Measurements from ENCODE around the gene PLXND1.

PLXND1 gene

GRCh38 chr3:129594409-129594808, 12.1 kb downstream of the PLXND1 start:
- Histone ChIP-seq H3K27ac (ENCODE audit: low read length) (no peak overlapping the region), H3K27me3 (ENCODE audit: control insufficient read depth, insufficient read depth, low read length) (no peaks in the 10 kb centered on the region), H3K9me3 (ENCODE audit: control insufficient read depth, insufficient read depth, low read length) (no peaks in the 10 kb centered on the region), H3K36me3 (ENCODE audit: control insufficient read depth, insufficient read depth, low read length) (no peaks in the 10 kb centered on the region), H3K4me1 (ENCODE audit: control insufficient read depth, insufficient read depth, low read length) (peaks cover 27% of the 10 kb centered on the region), H3K4me3 (ENCODE audit: low read length) (no peak overlapping the region)
- WGBS (ENCODE audit: insufficient coverage, insufficient read length), result no CpG with 5 or more reads among the region's 10 CpGs
- DNase-seq (ENCODE audit: low read depth, low spot score), result no peak

DNA sequence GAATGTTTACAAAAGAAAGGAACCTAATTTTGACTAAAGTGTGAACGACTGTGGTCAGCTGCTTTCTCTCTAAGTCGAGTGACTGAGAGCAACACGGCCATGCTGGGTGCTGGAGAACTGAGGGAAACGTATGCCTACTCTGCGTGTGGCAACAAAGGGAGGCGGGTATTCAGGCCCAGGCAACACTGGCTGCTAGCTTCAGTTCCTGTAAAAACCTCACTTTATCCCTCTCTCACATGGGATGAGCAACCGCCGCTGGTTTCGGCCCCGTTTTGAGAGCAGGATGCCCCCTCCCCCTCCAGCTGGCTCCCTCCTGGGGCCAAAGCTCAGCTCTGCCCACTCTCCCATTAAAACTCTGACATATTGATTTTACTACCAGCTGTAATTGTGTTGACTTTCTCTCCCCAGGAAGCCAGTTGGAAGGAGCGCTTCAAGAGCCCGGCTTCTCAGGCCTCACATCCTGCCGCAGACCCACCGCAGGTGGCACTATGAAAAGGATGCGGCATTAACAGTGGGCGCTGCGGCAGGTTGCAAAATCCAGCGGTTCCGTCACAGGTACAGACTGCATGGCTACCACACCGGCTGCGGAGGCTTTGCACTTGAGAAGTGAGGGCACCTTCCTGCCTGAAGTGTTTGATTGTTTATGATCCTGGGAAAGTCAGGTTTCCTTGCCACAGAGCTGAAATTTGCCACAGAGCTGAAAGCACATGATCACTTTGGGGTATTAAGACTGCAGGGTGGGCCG, 12.7 kb downstream of the PLXND1 start:
- Histone ChIP-seq H3K9me3 (ENCODE audit: control insufficient read depth, insufficient read depth, low read length) (no peaks in the 10 kb centered on the region), H3K27ac (ENCODE audit: low read length) (no peak overlapping the region), H3K4me3 (ENCODE audit: low read length) (no peak overlapping the region), H3K27me3 (ENCODE audit: control insufficient read depth, insufficient read depth, low read length) (no peaks in the 10 kb centered on the region), H3K36me3 (ENCODE audit: control insufficient read depth, insufficient read depth, low read length) (no peaks in the 10 kb centered on the region), H3K4me1 (ENCODE audit: control insufficient read depth, insufficient read depth, low read length) (peaks cover 20% of the 10 kb centered on the region)
- no CpG with 5 or more reads among the region's 22 CpGs for WGBS (ENCODE audit: insufficient coverage, insufficient read length)
- DNase-seq (ENCODE audit: low read depth, low spot score), result no peak

DNA sequence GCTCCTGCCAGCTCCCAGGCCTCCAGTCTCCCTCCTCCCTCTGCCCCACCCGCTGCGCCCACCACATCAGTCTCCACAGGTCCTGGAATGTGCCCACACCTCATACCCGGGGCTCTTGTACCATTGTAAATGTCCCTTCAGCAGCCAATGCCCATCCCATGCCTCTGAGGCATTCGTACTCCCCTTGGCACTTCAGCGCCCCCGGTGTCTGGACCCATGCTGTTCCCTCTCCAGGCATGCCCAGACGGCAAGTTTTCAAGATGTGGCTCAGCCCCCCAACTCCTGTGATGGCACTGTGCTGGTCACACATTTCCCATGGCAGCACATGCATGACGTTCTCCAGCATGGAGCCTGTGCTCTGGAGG, 13.3 kb downstream of the PLXND1 start:
- H3K9me3 ChIP-seq (ENCODE audit: control insufficient read depth, insufficient read depth, low read length), result no peaks in the 10 kb centered on the region

DNA sequence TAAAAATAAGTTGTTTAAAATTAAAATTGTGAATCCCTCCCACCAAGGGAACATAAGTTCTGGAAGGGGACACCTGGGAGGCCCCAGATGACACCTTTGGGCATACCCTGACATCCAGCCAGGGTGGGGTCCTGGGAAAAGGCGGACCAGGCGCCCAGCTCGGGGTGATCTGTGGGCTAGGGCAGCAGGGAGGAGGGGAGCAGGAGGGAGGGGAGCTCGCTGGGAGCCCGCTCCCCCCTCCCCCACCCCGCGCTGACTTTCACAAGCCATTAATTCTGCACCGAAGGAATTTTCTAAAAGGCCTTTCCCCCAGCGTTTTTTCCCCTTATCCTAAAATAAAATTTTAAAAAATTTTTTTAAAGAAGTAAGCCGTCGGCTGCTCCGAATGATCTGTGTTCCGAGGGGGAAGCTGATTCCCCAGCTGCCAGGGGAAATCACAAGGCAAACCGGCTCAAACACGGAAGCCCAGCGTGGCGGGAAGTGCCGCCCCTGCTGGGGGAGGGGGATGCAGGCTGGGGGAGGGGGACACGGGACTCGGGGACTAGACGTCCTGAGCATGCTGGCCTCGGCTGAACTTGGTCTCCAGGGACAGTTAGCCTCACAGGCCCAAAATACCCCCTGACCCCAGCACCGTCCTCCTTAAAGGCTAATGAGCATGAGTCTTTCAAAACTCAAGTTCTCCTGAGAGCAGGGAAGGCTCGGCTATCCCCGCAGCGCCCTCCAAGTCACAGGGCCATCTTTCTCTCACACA, 13.9 kb downstream of the PLXND1 start:
- Histone ChIP-seq H3K4me1 (ENCODE audit: control insufficient read depth, insufficient read depth, low read length) (peaks cover 19% of the 10 kb centered on the region), H3K27ac (ENCODE audit: low read length) (no peak overlapping the region), H3K36me3 (ENCODE audit: control insufficient read depth, insufficient read depth, low read length) (no peaks in the 10 kb centered on the region), H3K27me3 (ENCODE audit: control insufficient read depth, insufficient read depth, low read length) (no peaks in the 10 kb centered on the region), H3K9me3 (ENCODE audit: control insufficient read depth, insufficient read depth, low read length) (no peaks in the 10 kb centered on the region), H3K4me3 (ENCODE audit: low read length) (no peak overlapping the region)
- DNase-seq (ENCODE audit: low read depth, low spot score), result no peak
- no CpG with 5 or more reads among the region's 26 CpGs for WGBS (ENCODE audit: insufficient coverage, insufficient read length)

More for the DNA sequence above, 13.3 kb downstream of the PLXND1 start:
- Histone ChIP-seq H3K27me3 (ENCODE audit: control insufficient read depth, insufficient read depth, low read length) (no peaks in the 10 kb centered on the region), H3K4me1 (ENCODE audit: control insufficient read depth, insufficient read depth, low read length) (peaks cover 20% of the 10 kb centered on the region), H3K4me3 (ENCODE audit: low read length) (no peak overlapping the region), H3K36me3 (ENCODE audit: control insufficient read depth, insufficient read depth, low read length) (no peaks in the 10 kb centered on the region), H3K27ac (ENCODE audit: low read length) (no peak overlapping the region)
- DNase-seq (ENCODE audit: low read depth, low spot score), result no peak
- WGBS (ENCODE audit: insufficient coverage, insufficient read length), result no CpG with 5 or more reads among the region's 8 CpGs

- Histone ChIP-seq H3K27ac (ENCODE audit: low read length) (no peak overlapping the region), H3K4me3 (ENCODE audit: low read length) (no peak overlapping the region)
Observed at GRCh38 chr3:129591932-129592331, 14.5 kb downstream of the PLXND1 start.

DNA sequence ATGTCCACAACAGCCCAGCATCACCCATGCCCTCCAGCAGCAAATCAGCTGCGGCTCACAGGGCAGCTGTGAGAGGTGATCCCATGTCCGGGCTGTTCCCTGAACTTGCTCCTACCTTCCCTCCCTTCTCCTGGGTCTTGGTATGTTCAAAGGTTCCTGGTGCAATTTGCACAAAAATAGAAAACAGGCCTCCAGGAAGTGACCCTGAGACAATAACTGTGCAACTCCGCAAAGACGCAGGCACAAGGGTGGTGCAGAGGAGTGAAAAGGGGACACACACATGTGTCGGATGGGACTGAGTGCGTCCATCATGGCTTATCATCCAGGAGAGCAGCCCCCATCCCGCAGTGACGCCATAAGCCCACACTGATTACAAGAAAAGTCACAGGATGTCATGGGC, 16.3 kb downstream of the PLXND1 start:
- Histone ChIP-seq H3K27me3 (ENCODE audit: control insufficient read depth, insufficient read depth, low read length) (no peaks in the 10 kb centered on the region), H3K36me3 (ENCODE audit: control insufficient read depth, insufficient read depth, low read length) (peaks cover 7% of the 10 kb centered on the region; the same call in 1 of the 2 replicates), H3K4me1 (ENCODE audit: control insufficient read depth, insufficient read depth, low read length) (peaks cover 14% of the 10 kb centered on the region), H3K27ac (ENCODE audit: low read length) (no peak overlapping the region), H3K9me3 (ENCODE audit: control insufficient read depth, insufficient read depth, low read length) (no peaks in the 10 kb centered on the region), H3K4me3 (ENCODE audit: low read length) (no peak overlapping the region)
- WGBS (ENCODE audit: insufficient coverage, insufficient read length), result no CpG with 5 or more reads among the region's 8 CpGs
- DNase-seq (ENCODE audit: low read depth, low spot score), result no peak

More at GRCh38 chr3:129591932-129592331, 14.5 kb downstream of the PLXND1 start:
- no peak for DNase-seq (ENCODE audit: low read depth, low spot score)
- H3K36me3 ChIP-seq (ENCODE audit: control insufficient read depth, insufficient read depth, low read length), result no peaks in the 10 kb centered on the region
- peaks cover 19% of the 10 kb centered on the region for H3K4me1 ChIP-seq (ENCODE audit: control insufficient read depth, insufficient read depth, low read length)
- H3K9me3 ChIP-seq (ENCODE audit: control insufficient read depth, insufficient read depth, low read length), result no peaks in the 10 kb centered on the region
- H3K27me3 ChIP-seq (ENCODE audit: control insufficient read depth, insufficient read depth, low read length), result no peaks in the 10 kb centered on the region
- no CpG with 5 or more reads among the region's 8 CpGs for WGBS (ENCODE audit: insufficient coverage, insufficient read length)

DNA sequence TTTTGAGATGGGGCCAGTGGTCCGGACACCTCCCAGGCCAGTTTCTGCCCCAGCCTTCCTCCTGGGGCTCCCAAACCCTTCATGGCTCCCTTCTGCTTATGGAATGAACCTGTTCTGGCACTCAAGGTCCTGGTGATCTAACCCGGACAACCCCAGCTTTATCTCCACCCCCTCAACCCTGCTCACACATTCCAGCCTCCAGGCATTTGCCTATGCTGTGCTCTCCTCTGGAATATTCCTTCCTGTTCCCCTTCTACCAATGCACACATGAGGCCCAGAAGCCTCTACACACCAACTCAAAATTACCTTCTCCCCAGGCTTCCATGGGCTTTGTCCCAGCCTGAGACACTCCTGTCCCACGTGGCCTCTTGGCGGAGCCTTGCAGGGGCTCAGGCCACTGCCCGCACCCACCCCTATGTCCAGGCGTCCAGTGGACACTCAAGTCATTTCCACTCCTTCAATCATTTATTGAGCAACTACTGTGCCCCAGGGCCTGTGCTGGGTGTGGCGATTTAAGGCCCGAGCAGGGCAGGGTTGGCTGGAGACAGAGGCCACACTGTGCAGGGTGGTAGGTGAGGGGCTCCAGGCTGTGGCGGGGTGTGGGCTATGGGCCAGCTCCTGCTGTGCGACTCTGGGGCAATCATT, 18.8 kb downstream of the PLXND1 start:
- Histone ChIP-seq H3K4me1 (ENCODE audit: control insufficient read depth, insufficient read depth, low read length) (peaks cover 4% of the 10 kb centered on the region), H3K27ac (ENCODE audit: low read length) (no peak overlapping the region), H3K36me3 (ENCODE audit: control insufficient read depth, insufficient read depth, low read length) (peaks cover 9% of the 10 kb centered on the region; the same call in 1 of the 2 replicates), H3K9me3 (ENCODE audit: control insufficient read depth, insufficient read depth, low read length) (no peaks in the 10 kb centered on the region), H3K4me3 (ENCODE audit: low read length) (no peak overlapping the region), H3K27me3 (ENCODE audit: control insufficient read depth, insufficient read depth, low read length) (no peaks in the 10 kb centered on the region)
- no peak for DNase-seq (ENCODE audit: low read depth, low spot score)
- WGBS (ENCODE audit: insufficient coverage, insufficient read length), result no CpG with 5 or more reads among the region's 10 CpGs

GRCh38 chr3:129586746-129587430, 19.6 kb downstream of the PLXND1 start:
- WGBS (ENCODE audit: insufficient coverage, insufficient read length), result no CpG with 5 or more reads among the region's 17 CpGs
- Histone ChIP-seq H3K27me3 (ENCODE audit: control insufficient read depth, insufficient read depth, low read length) (no peaks in the 10 kb centered on the region), H3K4me3 (ENCODE audit: low read length) (no peak overlapping the region), H3K4me1 (ENCODE audit: control insufficient read depth, insufficient read depth, low read length) (peaks cover 1% of the 10 kb centered on the region), H3K27ac (ENCODE audit: low read length) (no peak overlapping the region), H3K36me3 (ENCODE audit: control insufficient read depth, insufficient read depth, low read length) (peaks cover 12% of the 10 kb centered on the region; the same call in 1 of the 2 replicates), H3K9me3 (ENCODE audit: control insufficient read depth, insufficient read depth, low read length) (no peaks in the 10 kb centered on the region)
- no peak for DNase-seq (ENCODE audit: low read depth, low spot score)

DNA sequence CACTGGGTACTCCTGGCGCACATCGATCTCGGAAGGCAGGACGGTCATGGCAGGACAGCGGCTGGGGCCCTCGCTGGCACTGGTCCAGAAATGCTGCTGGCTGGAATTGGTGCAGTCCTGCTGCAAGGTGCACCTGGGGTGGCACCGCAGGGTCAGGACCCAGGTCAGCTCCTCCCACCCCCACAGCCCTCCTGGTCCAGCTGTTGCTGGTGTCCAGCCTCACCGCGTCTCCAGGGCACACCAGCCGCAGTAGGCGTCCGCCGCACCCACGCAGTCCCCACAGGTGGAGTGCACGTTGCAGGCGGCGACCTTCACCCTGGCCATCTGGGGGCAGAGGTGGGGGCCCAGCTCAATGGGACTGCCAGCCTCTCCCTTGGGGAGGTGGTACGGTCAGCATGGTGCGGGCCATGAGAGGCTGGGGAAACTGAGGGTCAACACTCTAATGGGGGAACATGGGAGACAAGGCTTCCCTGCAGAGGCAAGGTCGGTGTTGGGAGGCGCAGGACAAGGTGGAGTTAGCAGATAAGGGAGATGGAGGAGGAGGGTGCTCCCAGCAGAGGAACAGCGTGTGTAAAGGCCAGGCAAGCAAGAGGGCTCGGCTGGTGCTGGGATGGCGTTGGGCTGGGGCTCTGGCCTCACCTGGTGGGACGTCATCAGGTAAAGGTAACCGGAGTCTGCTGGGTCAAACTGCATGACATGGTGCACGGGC, 20.4 kb downstream of the PLXND1 start:
- no peak for DNase-seq (ENCODE audit: low read depth, low spot score)
- Histone ChIP-seq H3K36me3 (ENCODE audit: control insufficient read depth, insufficient read depth, low read length) (peaks cover 12% of the 10 kb centered on the region; the same call in 1 of the 2 replicates), H3K9me3 (ENCODE audit: control insufficient read depth, insufficient read depth, low read length) (no peaks in the 10 kb centered on the region), H3K27me3 (ENCODE audit: control insufficient read depth, insufficient read depth, low read length) (no peaks in the 10 kb centered on the region), H3K4me1 (ENCODE audit: control insufficient read depth, insufficient read depth, low read length) (no peaks in the 10 kb centered on the region; the same call in 1 of the 2 replicates), H3K4me3 (ENCODE audit: low read length) (no peak overlapping the region), H3K27ac (ENCODE audit: low read length) (no peak overlapping the region)
- no CpG with 5 or more reads among the region's 27 CpGs for WGBS (ENCODE audit: insufficient coverage, insufficient read length)

All from iPS DF 6.9 (cell line).